ENCODE data around the gene NINJ2.

The NINJ2 gene

GRCh38 chr12:524167-524951, 138.9 kb downstream of the NINJ2 start:
- no peak for DNase-seq

DNA sequence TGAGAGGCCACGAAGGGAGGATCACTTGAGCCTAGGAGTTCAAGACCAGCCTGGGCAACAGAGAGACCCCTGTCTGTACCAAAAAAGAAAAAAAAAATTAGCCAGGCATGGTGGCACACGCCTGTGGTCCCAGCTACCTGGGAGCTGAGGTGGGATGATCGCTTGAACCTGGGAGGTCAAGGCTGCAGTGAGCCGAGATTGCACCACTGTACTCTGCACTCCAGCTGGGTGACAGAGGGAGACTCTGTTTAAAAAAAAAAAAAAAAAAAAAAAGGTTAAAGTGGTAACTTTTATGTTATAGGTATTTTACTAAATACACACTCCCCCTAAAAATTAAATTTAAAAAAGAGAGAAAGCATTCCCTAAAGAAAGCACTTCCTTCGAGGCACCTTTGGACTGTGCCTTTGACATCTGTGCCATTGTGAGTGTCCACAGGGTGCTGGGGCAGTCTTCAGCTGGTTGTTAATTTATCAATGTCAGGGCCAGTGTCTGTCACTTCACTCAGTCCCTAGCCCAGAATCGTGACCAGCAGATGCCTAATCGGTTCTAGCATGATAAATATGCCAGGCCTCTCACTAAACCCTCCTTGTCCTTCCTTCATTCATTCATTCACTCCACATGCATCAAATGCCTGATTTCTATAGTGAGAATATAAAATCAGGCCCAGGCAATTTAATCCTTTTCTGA, 140.4 kb downstream of the NINJ2 start:
- no peak for DNase-seq

- no peak for DNase-seq
These were observed 143.1 kb downstream of the NINJ2 start for GRCh38 chr12:520119-520518.

GRCh38 chr12:517538-517937, 145.7 kb downstream of the NINJ2 start:
- no peak for DNase-seq
